ENCODE data around the gene SORBS1.

The SORBS1 gene

DNA sequence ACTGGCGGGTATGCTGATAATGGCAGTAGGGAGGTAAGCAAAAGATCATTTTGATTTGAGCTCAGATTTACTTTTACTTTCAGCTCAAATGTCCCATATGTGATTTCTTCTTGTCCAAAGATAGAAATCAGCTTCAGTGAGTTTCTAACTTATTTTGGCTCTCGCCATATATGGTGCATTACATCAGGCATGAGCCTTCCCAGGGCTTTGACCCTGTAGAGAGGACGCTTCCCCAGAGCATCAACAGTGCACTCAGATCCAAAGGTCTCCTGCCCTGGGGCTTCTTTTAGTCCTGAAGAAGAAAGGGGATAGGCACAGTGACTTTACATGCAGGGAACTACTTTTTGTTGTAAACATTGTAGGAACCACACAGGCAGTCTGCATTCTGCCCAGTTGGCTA lies 141.8 kb downstream of the SORBS1 start:
- H3K4me1 Mint-ChIP-seq (ENCODE audit: low read depth) = no peaks in the 10 kb centered on the region
- no peaks in the 10 kb centered on the region for H3K9me3 Mint-ChIP-seq
- no peak overlapping the region for H3K27ac Mint-ChIP-seq
- intact Hi-C loops (cut with micrococcal nuclease) = no loop called here
- no peaks in the 10 kb centered on the region for H3K27me3 Mint-ChIP-seq
- no peak overlapping the region for H3K4me3 Mint-ChIP-seq
- no peaks in the 10 kb centered on the region for H3K36me3 Mint-ChIP-seq (ENCODE audit: low read depth)

DNA sequence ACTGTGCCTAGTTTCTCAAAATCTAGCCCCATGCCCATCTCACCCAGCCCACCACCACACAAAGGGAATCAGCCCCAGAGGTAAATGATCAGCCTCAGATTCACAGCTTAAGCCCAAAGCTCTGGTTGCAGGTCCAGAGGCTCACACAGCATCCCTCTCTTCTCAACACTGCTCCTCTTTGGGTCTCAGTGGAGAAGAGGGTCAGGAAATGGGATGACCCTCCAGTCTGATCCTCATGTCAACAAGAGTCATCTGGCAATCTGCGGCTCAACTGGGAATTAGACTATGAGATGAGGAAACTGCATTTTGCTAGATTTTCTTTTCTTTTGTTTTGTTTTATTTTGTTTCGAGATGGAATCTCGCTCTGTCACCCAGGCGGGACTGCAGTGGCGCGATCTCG lies 144.2 kb downstream of the SORBS1 start:
- peaks cover 3% of the 10 kb centered on the region for H3K27me3 Mint-ChIP-seq
- no peak overlapping the region for H3K27ac Mint-ChIP-seq
- no peaks in the 10 kb centered on the region for H3K9me3 Mint-ChIP-seq
- intact Hi-C loops (cut with micrococcal nuclease) = no loop called here
- no peaks in the 10 kb centered on the region for H3K4me1 Mint-ChIP-seq (ENCODE audit: low read depth)
- H3K36me3 Mint-ChIP-seq (ENCODE audit: low read depth) = no peaks in the 10 kb centered on the region
- no peak overlapping the region for H3K4me3 Mint-ChIP-seq

DNA sequence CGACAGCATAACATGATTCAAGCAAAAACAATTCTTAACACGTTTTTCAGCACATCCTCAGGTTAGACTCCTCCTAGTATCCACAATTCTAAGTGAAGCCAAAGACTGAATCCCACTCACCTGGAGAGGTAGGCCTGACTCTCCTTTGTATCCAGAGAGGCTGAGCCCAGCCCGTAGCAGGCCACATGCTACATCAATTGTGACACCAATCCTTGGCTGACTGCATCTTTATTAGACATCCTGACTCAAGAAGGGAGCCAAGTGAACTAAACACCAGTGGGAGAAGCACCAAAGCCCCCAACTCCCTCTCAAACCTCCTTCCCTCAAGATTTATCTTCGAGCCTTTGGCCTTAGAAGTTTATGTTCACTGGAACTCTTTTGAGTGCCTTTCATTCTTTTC lies 144.9 kb downstream of the SORBS1 start:
- Mint-ChIP-seq H3K27me3 (peaks cover 3% of the 10 kb centered on the region), H3K4me1 (ENCODE audit: low read depth) (no peaks in the 10 kb centered on the region), H3K27ac (no peak overlapping the region), H3K36me3 (ENCODE audit: low read depth) (no peaks in the 10 kb centered on the region), H3K9me3 (no peaks in the 10 kb centered on the region), H3K4me3 (no peak overlapping the region)
- intact Hi-C loops (cut with micrococcal nuclease) = no loop called here

DNA sequence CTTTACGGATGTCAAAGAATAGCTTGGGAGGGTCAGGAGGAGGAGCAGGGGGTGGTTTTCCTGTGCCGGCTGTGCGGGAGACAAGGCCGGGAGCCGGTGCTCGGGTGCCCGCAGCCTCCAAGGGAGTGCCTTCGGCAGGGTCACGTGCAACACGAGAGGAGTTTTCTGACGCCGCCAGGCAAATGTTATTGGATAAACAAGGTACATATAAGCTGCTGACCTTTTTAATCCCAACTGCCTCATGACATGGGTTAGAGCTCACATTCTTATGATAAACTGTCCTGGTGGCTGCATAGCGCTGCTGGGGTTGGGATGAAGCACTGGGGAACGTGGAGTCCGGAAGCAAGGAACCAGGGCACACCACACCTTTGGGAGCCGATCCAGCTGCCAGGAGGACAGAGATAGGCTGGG lies 145.5 kb downstream of the SORBS1 start:
- Mint-ChIP-seq H3K27me3 (peaks cover 3% of the 10 kb centered on the region), H3K4me1 (ENCODE audit: low read depth) (no peaks in the 10 kb centered on the region), H3K4me3 (no peak overlapping the region), H3K36me3 (ENCODE audit: low read depth) (no peaks in the 10 kb centered on the region), H3K9me3 (no peaks in the 10 kb centered on the region), H3K27ac (no peak overlapping the region)
- intact Hi-C loops (cut with micrococcal nuclease) = no loop called here

DNA sequence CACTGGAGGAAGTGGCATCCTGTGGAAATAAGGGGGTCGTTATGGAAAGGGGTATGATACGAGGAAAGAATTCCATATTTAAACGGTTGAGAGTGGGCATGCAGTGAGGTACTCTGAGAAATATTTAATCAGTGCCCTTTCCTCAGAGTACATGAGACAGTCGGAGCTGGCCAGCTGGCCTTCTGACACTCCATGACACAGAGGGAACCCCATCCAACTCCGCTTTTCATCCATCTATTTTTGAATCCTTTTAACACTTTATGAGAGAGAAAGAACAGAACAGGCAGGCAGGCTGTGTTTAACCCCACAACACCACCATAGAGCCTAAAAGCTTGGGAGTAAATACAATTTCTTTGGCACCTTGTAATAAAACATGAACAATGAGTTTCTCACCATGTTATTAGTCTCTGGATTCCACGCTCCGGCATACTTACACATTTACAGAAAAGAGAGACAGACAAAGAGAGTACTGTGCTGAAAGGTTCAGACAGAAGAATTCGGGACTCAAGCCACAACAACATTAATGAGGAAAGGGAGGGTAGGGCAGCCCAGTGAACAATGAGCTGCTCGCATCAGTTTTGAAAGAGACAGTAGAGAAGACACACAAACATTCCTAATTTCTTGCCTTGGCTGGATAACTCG lies 146.2 kb downstream of the SORBS1 start:
- intact Hi-C loops (cut with micrococcal nuclease) = no loop called here
- Mint-ChIP-seq H3K36me3 (ENCODE audit: low read depth) (no peaks in the 10 kb centered on the region), H3K4me3 (no peak overlapping the region), H3K4me1 (ENCODE audit: low read depth) (no peaks in the 10 kb centered on the region), H3K27me3 (peaks cover 3% of the 10 kb centered on the region), H3K9me3 (no peaks in the 10 kb centered on the region), H3K27ac (no peak overlapping the region)

DNA sequence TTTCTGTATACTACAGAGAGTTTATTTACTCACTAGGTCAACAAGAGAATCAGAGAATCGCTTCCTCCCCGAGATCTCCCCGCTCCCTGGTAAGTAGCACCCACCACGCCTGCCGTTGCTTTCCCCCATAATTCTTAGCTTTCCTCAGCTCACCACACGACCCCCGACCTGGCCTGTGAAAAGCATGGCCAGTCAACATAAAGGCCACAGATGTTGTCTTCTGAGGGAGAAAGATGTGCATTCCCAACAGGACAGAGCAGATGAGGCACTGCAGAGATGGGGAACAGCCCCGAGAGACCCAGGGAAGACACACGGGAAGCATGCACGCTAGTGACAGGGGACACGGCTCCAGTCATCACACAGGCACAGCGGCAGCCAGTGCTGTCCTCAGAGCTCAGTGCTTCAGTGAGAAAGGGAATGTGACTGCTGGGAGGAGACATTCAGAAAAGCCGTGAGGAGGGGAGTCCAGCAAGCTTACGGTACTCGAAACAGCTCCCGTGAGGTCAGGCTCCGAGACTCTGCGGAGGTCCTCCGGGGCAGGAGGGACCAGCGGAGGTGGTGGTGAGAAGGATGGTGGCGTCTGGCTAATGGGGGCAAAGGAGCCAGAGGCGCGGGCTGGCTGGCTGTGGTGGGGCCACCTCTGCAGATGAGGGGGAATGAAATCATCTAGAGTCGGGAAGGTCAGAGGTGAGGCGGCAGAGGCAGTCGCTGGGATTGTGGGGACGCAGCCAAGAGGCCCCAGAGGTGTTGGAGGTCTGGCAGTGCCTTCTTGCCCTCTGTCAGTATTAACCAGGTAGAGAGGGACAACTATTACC lies 146.9 kb downstream of the SORBS1 start:
- intact Hi-C loops (cut with micrococcal nuclease) = no loop called here
- Mint-ChIP-seq H3K27ac (no peak overlapping the region), H3K4me3 (no peak overlapping the region), H3K4me1 (ENCODE audit: low read depth) (no peaks in the 10 kb centered on the region), H3K9me3 (no peaks in the 10 kb centered on the region), H3K27me3 (peaks cover 4% of the 10 kb centered on the region), H3K36me3 (ENCODE audit: low read depth) (no peaks in the 10 kb centered on the region)

DNA sequence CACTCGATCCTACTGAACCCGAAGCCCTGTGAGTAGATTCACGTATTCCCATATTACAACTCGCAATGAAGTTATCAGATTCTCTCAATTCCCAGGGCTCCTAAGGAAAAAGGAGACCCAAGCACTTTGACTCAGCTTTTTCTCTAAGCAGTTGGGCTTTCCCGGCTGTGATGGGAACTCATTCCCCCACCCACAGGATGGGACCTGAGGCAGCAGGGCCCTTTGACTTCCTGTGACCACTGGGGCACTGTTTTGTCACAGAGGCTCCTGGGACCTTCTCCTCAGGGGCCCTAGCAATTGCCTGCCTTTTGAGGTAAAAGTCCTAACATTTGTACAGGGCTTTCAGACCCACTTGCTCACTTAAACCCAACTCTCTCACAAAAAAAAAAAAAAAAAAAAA lies 147.6 kb downstream of the SORBS1 start:
- Mint-ChIP-seq H3K36me3 (ENCODE audit: low read depth) (no peaks in the 10 kb centered on the region), H3K4me1 (ENCODE audit: low read depth) (no peaks in the 10 kb centered on the region), H3K27me3 (peaks cover 4% of the 10 kb centered on the region), H3K9me3 (no peaks in the 10 kb centered on the region), H3K4me3 (no peak overlapping the region), H3K27ac (no peak overlapping the region)
- intact Hi-C loops (cut with micrococcal nuclease) = no loop called here

DNA sequence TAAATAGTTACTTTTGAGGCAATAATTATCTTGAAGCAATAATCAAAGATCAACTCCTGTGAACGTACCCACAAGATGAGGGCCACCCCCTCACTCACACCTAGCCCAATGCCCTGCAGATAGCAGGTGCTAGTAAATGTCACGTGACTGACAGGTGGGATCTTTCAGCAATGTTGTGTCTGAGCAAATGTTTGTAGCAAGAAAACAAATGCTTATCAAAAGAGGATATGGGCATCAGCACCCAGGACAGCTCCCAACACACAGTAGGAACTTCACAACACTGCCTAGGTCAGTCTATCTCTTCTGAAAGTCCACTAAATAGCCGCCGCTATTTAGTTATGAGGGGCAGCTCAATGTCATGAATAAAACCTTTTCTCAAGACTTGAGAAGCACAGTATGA lies 149.5 kb downstream of the SORBS1 start:
- peaks cover 4% of the 10 kb centered on the region for H3K27me3 Mint-ChIP-seq
- H3K4me3 Mint-ChIP-seq = no peak overlapping the region
- no peaks in the 10 kb centered on the region for H3K36me3 Mint-ChIP-seq (ENCODE audit: low read depth)
- no peaks in the 10 kb centered on the region for H3K4me1 Mint-ChIP-seq (ENCODE audit: low read depth)
- no peak overlapping the region for H3K27ac Mint-ChIP-seq
- H3K9me3 Mint-ChIP-seq = no peaks in the 10 kb centered on the region
- intact Hi-C loops (cut with micrococcal nuclease) = no loop called here

DNA sequence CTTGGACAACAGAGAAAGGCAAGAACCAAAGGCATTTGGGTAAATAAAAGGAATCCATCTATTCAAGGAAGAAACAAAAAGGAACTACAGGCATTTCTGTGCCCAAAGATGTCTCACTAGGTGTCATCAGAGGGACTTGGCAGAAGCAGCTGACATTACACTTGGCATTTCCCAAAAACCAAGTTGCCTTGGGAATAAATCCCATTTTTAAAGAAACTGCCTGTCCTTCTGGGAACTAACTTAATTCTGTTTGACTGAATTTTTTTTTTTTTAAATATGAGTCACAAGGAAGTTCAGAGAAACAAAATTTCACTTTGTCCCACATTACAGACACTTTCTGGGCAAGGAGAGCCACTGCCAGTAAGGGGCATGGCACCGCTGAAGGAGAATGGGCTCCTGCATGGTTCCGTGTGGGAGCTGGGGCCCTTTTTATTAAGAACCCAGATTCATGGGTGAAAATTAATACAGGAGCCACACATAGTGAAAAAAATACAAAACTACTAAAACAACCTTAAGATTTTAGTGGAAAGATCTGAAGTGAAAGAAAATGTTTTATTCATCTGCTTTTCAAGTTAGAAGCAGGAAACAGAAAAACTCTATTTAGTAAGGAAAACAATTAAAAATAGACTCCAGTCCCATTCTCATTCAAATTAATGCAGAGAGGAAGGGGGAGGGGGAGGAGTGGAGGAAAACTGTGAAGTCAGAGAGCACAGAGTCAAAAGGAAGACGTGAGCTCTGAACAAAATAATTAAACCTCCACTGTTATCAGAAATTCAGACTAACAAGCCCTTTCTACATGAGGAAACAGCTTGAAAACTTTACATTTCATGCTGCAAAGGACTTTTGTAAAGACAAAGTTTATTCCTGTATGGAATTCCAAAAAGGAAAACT lies 151.9 kb downstream of the SORBS1 start:
- Mint-ChIP-seq H3K4me3 (no peak overlapping the region), H3K4me1 (ENCODE audit: low read depth) (no peaks in the 10 kb centered on the region), H3K27me3 (peaks cover 3% of the 10 kb centered on the region), H3K9me3 (no peaks in the 10 kb centered on the region), H3K36me3 (ENCODE audit: low read depth) (no peaks in the 10 kb centered on the region), H3K27ac (no peak overlapping the region)
- intact Hi-C loops (cut with micrococcal nuclease) = no loop called here

DNA sequence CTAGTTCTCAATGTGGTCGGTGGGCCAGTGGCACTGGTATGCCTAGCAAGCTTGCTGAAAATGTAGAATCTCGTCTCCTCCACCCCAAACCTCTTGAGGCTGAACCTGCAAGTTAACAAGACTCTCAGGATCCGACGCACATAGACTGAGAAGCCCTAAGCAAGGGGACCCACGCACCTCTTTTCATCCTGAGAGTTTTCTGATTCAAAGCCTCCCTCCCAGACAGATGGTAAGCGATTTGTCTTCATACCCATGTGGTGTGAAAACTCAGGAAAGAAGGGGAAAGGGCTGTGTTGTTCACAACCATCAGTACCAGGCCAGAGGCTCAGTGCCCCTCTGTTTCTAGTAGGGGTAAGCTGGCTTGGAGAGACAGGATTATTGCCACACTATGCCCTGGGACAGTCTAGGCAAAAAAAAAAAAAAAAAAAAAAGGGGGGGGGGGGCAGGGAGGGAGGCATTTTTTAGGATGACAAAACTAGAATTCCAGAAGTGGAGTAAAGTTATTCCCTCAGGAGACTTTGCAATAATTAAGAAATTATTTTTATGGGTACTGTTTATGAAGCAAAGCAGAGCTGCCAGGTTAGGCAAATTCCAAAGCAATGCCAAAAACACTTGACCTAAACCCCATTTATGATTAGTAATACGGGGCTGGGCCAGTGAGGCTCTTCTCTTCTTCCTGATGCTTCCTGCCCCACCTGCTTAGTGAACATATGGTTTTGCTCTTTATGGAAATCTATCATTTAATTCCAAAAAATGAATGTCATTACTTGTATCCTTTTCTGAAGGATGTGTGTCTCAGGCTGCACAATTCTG lies 152.8 kb downstream of the SORBS1 start:
- H3K9me3 Mint-ChIP-seq = no peaks in the 10 kb centered on the region
- intact Hi-C loops (cut with micrococcal nuclease) = no loop called here
- no peaks in the 10 kb centered on the region for H3K4me1 Mint-ChIP-seq (ENCODE audit: low read depth)
- H3K36me3 Mint-ChIP-seq (ENCODE audit: low read depth) = no peaks in the 10 kb centered on the region
- no peak overlapping the region for H3K27ac Mint-ChIP-seq
- H3K27me3 Mint-ChIP-seq = peaks cover 1% of the 10 kb centered on the region
- no peak overlapping the region for H3K4me3 Mint-ChIP-seq

DNA sequence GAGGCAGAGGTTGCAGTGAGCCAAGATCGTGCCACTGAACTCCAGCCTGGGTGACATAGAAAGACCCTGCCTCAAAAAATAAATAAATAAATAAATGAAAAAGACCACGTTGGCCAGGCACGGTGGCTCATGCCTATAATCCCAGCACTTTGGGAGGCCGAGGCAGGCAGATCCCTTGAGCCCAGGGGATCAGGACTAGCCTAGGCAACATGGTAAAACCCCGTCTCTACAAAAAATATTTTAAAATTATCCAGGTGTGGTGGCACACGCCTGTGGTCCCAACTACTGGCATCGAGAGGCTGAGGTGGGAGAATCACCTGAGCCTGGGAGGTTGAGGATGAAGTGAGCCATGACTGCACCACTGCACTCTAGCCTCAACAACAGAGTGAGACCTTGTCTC lies 153.6 kb downstream of the SORBS1 start:
- Mint-ChIP-seq H3K9me3 (no peaks in the 10 kb centered on the region), H3K4me1 (ENCODE audit: low read depth) (no peaks in the 10 kb centered on the region), H3K27me3 (peaks cover 2% of the 10 kb centered on the region), H3K36me3 (ENCODE audit: low read depth) (no peaks in the 10 kb centered on the region), H3K4me3 (no peak overlapping the region), H3K27ac (no peak overlapping the region)
- intact Hi-C loops (cut with micrococcal nuclease) = no loop called here

DNA sequence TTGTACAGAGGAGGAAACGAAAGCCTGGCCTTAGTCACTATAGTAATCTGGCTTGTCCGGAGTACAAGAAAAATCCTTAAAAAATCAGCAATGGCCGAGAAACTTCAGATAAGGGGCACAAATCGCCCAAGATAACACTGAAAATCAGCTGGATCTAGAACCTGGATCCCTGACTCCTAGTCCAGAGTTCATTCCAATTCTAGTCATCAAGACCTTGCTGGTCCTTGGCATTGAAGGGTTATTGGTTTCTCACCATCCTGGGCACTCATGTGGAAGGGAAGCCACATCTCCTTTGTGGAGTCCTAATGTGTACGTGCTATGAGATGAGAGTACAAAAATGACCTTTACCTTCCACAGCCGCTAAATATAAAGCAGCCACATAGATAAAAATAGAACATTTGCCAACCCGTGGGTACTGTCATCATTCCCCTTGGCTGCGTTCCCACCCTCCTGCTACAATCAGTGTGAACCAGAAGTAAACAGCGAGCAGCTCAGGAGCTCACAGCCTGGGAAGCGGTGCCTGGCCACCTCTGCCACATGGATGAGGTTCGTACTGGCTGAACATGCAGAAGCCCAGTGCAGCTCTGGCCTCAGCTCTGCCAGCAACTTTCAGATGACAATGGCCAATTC lies 154.4 kb downstream of the SORBS1 start:
- no peaks in the 10 kb centered on the region for H3K9me3 Mint-ChIP-seq
- no peak overlapping the region for H3K27ac Mint-ChIP-seq
- peaks cover 3% of the 10 kb centered on the region for H3K27me3 Mint-ChIP-seq
- no peak overlapping the region for H3K4me3 Mint-ChIP-seq
- no peaks in the 10 kb centered on the region for H3K4me1 Mint-ChIP-seq (ENCODE audit: low read depth)
- H3K36me3 Mint-ChIP-seq (ENCODE audit: low read depth) = no peaks in the 10 kb centered on the region
- intact Hi-C loops (cut with micrococcal nuclease) = no loop called here

DNA sequence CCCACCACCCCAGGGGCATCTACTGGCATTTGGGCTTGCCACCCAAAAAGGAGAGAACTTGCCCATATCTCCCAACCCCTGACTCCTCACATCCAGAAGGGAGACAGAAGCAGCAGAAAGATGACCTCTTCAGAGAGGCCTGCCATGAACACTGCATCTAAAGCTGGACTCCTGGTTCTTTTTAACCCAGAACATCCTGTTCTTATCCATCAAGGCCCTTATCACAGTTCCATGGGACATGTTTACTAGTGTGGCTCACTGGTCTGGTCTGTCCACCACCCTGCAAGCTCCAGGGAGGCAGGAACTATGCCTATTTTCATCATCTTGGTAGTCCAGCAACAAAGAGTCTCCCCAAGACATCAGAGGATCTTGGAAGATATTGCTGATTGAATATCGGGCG lies 155.5 kb downstream of the SORBS1 start:
- no peaks in the 10 kb centered on the region for H3K36me3 Mint-ChIP-seq (ENCODE audit: low read depth)
- H3K4me3 Mint-ChIP-seq = no peak overlapping the region
- peaks cover 4% of the 10 kb centered on the region for H3K4me1 Mint-ChIP-seq (ENCODE audit: low read depth)
- intact Hi-C loops (cut with micrococcal nuclease) = no loop called here
- H3K27me3 Mint-ChIP-seq = peaks cover 3% of the 10 kb centered on the region
- no peak overlapping the region for H3K27ac Mint-ChIP-seq
- H3K9me3 Mint-ChIP-seq = no peaks in the 10 kb centered on the region
